NCI-H82 treated with DMSO at 0.1 percent for 48 hours (cell line): ENCODE results near the gene MICU1.
A peak's percentile ranks its signal among the peaks of the same experiment; 100 is the strongest.
"Not testable (repeated sequence)": the region's sequence is repeated elsewhere in the genome, so short reads cannot be mapped to it uniquely, and the experiment has no call there.

Experiments used
- DNase-seq: peaks from one replicate; lab custom pipeline; 2025; ENCODE audit not compliant: unreplicated experiment; lab: John Stamatoyannopoulos, UW

The MICU1 gene

GRCh38 chr10:72625608-72626443 lies at the start of gene MICU1:
MICU1 (minus strand) TSS chr10:72626079; CDS start chr10:72566793, 59,286 bp downstream.
- DNase-seq, result peak; percentile 89

- not testable (repeated sequence) for DNase-seq
These were observed 48.3 kb upstream of the MICU1 start for GRCh38 chr10:72674174-72674573.

GRCh38 chr10:72673280-72673679 lies 47.4 kb upstream of the MICU1 start:
- no peak for DNase-seq

- no peak for DNase-seq
These were observed 41.5 kb upstream of the MICU1 start for GRCh38 chr10:72667207-72667864.

GRCh38 chr10:72665925-72666324 lies 40.0 kb upstream of the MICU1 start:
- DNase-seq, result no peak

GRCh38 chr10:72663971-72664370 lies 38.1 kb upstream of the MICU1 start:
- DNase-seq, result no peak

- DNase-seq, result no peak
These were observed 35.6 kb upstream of the MICU1 start for GRCh38 chr10:72661431-72661830.

- no peak for DNase-seq
These were observed 34.3 kb upstream of the MICU1 start for GRCh38 chr10:72660220-72660619.

GRCh38 chr10:72659694-72660093 lies 33.8 kb upstream of the MICU1 start:
- DNase-seq, result no peak

GRCh38 chr10:72658696-72659400 lies 33.0 kb upstream of the MICU1 start:
- DNase-seq, result no peak

- DNase-seq, result no peak
These were observed 28.8 kb upstream of the MICU1 start for GRCh38 chr10:72654720-72655119.

- DNase-seq, result no peak
These were observed 27.7 kb upstream of the MICU1 start for GRCh38 chr10:72653383-72654096.

GRCh38 chr10:72649291-72649690 lies 23.4 kb upstream of the MICU1 start:
- DNase-seq, result no peak

GRCh38 chr10:72648301-72648700 lies 22.4 kb upstream of the MICU1 start:
- no peak for DNase-seq

- not testable (repeated sequence) for DNase-seq
These were observed 21.1 kb upstream of the MICU1 start for GRCh38 chr10:72646971-72647370.

- DNase-seq, result no peak
These were observed 19.5 kb upstream of the MICU1 start for GRCh38 chr10:72645263-72645858.

- no peak for DNase-seq
These were observed 16.4 kb upstream of the MICU1 start for GRCh38 chr10:72642318-72642717.

- no peak for DNase-seq
These were observed 13.6 kb upstream of the MICU1 start for GRCh38 chr10:72639441-72639873.

GRCh38 chr10:72638586-72639440 lies 12.9 kb upstream of the MICU1 start:
- no peak for DNase-seq

- no peak for DNase-seq
These were observed 11.5 kb upstream of the MICU1 start for GRCh38 chr10:72637398-72637857.
